ENCODE measurements around the gene SYNJ2.

DNA sequence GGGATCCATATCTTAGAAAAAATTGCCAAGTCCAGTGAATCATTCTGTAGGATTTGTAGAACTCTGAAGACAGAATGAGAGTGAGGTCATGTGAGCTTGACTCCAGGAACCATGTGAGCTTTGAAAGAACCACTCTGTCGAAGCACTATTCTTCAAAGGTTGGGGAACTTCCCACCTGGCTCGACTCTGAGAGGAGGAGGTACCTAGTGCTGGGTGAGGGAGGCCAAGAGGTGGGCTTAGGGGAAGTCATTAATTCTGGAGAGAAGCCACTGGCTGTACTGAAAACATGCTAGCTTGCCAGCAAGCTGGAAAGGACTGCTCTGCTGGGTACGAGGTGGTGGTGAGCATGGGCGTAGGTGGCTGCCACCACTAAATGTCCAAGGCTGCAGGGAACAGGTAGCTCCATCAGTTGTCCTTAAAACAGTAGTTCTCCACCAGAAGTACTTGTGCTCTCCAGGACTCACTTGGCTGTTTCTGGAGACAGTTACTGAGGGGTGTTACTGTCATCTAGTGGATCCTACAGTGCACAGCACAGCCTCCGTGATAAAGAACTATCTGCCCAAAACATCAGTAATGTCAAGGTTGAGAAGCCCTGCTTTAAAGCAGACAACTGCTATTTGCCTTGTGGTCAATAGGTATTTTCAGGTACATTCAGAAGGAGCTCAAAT is 34.7 kb upstream of the SYNJ2 start:
- no peak for TF ChIP-seq EZH2phosphoT487 (IDR thresholded peaks at IDR 0.05; ENCODE audit: insufficient read depth, low read depth)
- no peak for TF ChIP-seq EZH2 (IDR thresholded peaks at IDR 0.05; ENCODE audit: insufficient read depth, poor library complexity, severe bottlenecking)
